ENCODE results near the gene PCNP.

GRCh38 chr3:101542957-101543356 lies 31.0 kb upstream of the PCNP start:
- no peak for TF ChIP-seq POLR2A (IDR thresholded peaks at IDR 0.05)
- TF ChIP-seq, protein P1, sequence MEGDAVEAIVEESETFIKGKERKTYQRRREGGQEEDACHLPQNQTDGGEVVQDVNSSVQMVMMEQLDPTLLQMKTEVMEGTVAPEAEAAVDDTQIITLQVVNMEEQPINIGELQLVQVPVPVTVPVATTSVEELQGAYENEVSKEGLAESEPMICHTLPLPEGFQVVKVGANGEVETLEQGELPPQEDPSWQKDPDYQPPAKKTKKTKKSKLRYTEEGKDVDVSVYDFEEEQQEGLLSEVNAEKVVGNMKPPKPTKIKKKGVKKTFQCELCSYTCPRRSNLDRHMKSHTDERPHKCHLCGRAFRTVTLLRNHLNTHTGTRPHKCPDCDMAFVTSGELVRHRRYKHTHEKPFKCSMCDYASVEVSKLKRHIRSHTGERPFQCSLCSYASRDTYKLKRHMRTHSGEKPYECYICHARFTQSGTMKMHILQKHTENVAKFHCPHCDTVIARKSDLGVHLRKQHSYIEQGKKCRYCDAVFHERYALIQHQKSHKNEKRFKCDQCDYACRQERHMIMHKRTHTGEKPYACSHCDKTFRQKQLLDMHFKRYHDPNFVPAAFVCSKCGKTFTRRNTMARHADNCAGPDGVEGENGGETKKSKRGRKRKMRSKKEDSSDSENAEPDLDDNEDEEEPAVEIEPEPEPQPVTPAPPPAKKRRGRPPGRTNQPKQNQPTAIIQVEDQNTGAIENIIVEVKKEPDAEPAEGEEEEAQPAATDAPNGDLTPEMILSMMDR (IDR thresholded peaks at IDR 0.05) = no peak

All from tibial nerve (tissue), 3 donors.